Renal pelvis (tissue), 12 donors: Measurements from ENCODE around the gene TBL1Y. TPM values are rescaled to one million over a fixed set of nuclear protein-coding genes. Genes with fewer than 3 reads are reported as not detected.
"Not testable (repeated sequence)": the region's sequence is repeated elsewhere in the genome, so short reads cannot be mapped to it uniquely, and the experiment has no call there.

ENCODE experiments used
- DNase-seq: peaks from one replicate; pipeline ENCODE4 v3.0.0-alpha.2; 2013
- long read RNA-seq, 16 experiments: transcript quantifications; one replicate each; lab custom pipeline, GENCODE V29; 2026
- polyA plus RNA-seq, 3 donors: library from polyadenylated mRNA; unstranded; fragments of 120-200 nt; gene quantifications; one replicate each; pipeline ENCODE4 v1.2.1, GENCODE V29; 2013; ENCODE audit not compliant: insufficient read length in 3 of 3

The TBL1Y gene
- polyA plus RNA-seq = 1 to 10 TPM in 2 of 3 donors, not detected in 1; 3.6 to 5.8 TPM
- long read RNA-seq, donor 1 = 0 reads
- long read RNA-seq, donor 2 = 0 reads
- long read RNA-seq, donor 3, partial matches to known transcripts = 5 of 5 reads
- long read RNA-seq, donor 3, other reads (novel, unspliced or antisense) = 0 of 5 reads
- long read RNA-seq, donor 4 = 0 reads
- long read RNA-seq, donor 5 = 0 reads
- long read RNA-seq, donor 6 = 0 reads
- long read RNA-seq, donor 7 = 0 reads
- long read RNA-seq, donor 8 = 0 reads
- long read RNA-seq, donor 9 = 0 reads
- long read RNA-seq, donor 10 = 0 reads
- long read RNA-seq, donor 11 = 0 reads
- long read RNA-seq, donor 12 = 0 reads
- long read RNA-seq, donor 13 = 0 reads
- long read RNA-seq, donor 14 = 0 reads
- long read RNA-seq, donor 15 = 0 reads
- long read RNA-seq, donor 16 = 0 reads

GRCh38 chrY:6910372-6911252, at the start of gene TBL1Y:
Gene TBL1Y (plus strand): TSS chrY:6910697. CDS start chrY:7025085, 114,388 bp downstream.
- no peak for DNase-seq

GRCh38 chrY:6894496-6894895, 16.0 kb upstream of the TBL1Y start:
- DNase-seq = no peak

DNA sequence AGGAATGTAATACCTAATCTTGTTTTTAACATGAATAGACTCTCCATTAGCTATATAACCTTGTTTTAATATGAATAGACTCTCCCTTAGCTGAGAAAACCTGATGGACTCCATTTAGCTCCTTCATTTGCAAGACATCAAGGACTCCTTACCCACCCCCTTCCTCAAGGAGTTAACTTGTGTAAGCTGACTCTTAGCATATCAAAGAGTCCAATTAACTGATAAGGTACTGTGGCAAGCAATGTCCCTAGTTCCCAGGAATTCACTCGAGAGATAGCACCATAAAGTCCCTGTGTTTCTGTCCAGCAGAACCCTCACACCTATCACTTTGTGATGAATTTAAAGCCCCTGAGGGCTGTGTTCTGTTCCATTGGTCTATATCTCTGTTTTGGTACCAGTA, 15.3 kb upstream of the TBL1Y start:
- DNase-seq = no peak

DNA sequence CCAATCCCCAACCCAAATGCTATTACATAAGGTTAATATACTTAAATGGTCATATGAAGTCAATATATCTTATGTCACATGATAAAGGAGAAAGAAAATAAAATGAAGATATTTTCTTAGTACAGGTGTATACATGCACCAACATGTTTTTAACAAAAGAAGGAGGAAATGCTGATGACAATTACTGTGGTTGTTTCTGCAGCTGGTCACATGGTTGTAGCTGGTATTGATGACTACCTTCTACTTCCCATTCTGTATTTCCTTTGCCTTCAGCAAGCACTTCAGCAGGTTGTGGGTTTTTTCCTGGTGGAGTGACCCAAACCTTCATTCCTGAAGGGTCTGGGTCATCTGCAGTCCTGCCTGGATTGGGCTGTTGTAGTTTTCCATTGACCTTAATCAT, 8.4 kb upstream of the TBL1Y start:
- not testable (repeated sequence) for DNase-seq

- no peak for DNase-seq
These were observed 2.9 kb upstream of the TBL1Y start for GRCh38 chrY:6907591-6907990.

GRCh38 chrY:6908021-6908420, 2.5 kb upstream of the TBL1Y start:
- not testable (repeated sequence) for DNase-seq

- no peak for DNase-seq
These were observed 1.4 kb upstream of the TBL1Y start for GRCh38 chrY:6909118-6909521.

DNA sequence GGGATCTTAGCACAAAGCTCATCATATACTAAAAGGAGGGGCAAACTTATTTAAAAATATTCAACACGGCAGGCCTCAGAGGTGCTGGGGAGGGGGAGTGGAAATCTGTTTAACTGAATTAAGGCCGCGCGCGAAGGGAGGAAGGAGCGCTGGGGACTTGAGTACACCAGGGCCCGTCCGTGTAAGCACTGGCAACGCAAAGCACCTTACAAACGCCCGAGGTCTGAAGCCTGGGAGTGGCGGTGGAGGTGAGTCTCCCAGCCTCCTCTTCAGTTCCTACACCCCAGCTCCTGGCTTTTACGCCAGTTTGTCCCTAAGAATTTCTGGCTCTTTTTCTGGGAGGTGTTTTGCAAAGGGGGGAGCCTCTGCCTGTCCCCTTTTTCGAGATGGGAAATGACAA, 641 bp upstream of the TBL1Y start:
- DNase-seq = no peak

- no peak for DNase-seq
These were observed 870 bp downstream of the TBL1Y start, which contains the start of gene AMELY for GRCh38 chrY:6911253-6911881. Gene AMELY (minus strand): TSS chrY:6911752. CDS start chrY:6872608, 39,144 bp downstream.

GRCh38 chrY:6913362-6913761, 2.9 kb downstream of the TBL1Y start:
- no peak for DNase-seq

DNA sequence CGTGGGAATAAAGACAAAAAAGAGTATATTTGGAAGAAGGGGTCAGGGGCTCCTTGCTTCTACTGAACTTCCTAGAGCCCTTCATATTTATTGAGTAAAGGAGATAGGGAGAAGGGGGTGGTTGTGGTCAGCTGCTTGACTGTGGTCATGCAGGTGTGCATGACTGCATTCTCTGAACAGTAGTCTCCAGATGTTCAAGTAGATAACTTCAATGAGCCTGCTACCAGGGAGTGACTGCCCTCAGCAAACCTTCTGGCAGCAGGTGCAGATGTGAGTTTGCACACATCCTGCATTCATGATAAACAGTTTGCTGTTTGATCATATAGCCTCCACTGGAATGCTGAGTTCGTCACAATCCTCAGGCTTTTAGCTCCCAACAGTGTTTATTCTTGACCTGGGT, 10.6 kb downstream of the TBL1Y start:
- no peak for DNase-seq

- no peak for DNase-seq
These were observed 17.8 kb downstream of the TBL1Y start for GRCh38 chrY:6928265-6928664.

DNA sequence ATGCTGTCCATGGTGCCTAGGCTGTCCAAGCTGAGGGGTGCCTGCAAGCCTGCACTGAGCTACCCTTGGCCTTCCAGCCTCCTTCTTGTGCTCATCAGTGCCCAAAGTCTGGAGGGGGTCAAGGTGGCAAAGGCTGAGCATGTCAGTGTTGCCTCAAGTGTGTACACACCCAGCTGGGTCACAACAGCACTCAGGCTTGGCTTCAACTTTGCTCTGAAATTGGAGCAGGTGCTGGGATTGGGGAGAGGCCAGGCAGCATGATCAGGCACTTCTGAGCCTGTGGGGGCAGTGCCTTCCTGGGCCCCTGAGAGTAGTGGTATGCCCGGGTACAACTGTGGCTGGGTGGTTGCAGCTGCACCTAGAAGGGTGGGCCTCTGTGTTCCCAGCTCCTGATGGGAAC, 18.7 kb downstream of the TBL1Y start:
- no peak for DNase-seq

DNA sequence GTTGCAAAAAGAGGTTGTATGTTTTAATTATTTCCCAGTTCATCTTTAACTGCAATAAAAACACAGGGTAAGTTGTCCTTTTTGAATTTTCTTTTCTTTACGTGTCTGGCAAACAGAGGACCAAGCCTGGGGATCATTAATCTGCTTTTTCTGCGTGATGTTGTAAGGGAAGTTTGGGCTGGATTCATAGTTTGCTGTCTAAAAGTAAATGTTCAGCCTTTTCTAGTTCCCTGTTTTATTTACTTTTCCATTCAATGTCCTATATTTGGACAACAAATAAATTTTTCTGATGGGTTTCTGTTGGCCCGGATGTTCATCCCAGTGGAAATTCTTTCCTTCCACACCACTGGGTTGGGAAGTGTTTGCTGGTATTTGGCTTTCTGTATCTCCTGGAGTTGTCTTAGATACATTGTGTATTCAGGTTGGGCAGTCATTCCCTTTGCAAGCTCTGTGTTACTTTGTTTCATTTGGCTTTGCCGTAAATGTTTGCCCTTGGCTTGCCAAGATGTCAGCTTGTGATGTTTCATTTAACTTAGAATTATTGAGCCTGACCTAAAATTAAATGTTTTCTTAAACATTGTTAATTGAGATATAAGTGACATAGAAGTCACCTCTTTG, 21.4 kb downstream of the TBL1Y start:
- no peak for DNase-seq

DNA sequence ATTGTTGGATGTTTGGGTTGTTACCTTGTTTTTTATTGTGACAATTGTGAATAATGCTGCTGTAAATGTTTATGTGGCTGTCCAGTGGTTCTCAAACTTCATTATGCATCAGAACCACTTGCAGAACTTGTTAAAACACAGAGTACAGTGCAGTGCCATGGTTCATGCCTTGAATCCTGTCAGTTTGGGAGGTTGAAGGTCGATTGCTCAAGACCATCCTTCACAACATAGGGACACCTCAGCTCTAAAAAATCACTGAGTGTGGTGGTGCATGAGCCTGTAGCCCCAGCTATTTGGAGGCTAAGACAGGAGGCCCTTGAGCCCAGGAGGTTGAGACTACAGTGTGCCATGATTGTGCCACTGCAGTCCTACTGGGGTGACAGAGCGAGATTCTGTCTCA, 25.0 kb downstream of the TBL1Y start:
- no peak for DNase-seq

GRCh38 chrY:6947695-6948094, 37.2 kb downstream of the TBL1Y start:
- DNase-seq = no peak

DNA sequence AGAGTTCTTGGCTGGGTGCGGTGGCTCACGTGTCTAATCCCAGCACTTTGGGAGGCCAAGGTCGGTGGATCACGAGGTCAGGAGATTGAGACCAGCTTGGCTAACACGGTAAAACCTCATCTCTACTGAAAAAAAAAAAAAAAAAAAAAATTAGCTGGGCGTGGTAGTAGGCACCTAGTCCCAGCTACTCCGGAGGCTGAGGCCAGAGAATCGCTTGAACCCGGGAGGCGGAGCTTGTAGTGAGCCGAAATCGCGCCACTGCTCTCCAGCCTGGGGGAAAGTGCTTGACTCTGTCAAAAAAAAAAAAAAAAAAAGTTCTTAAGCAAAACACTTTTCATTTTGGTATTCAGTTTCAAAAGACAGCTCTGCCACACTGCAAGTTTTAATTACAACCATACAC, 37.9 kb downstream of the TBL1Y start:
- DNase-seq = no peak

DNA sequence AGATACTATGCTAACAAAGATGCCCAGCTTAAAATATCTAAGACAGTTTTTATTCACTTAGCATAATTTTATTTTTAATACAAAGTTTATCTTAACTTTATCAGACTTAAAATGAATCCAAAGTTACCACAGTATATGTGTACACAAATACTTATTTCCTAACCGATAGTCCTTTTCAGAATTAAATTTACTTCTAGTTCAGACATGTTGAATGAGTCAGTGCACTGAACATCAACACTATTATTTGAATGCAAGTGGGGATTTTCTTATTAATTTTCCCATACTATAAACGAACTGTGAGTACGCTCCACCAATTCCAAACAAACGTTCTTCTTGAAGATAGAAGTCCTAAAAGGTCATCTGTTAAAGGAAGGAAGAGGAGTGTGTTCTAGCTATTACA, 39.5 kb downstream of the TBL1Y start:
- no peak for DNase-seq

DNA sequence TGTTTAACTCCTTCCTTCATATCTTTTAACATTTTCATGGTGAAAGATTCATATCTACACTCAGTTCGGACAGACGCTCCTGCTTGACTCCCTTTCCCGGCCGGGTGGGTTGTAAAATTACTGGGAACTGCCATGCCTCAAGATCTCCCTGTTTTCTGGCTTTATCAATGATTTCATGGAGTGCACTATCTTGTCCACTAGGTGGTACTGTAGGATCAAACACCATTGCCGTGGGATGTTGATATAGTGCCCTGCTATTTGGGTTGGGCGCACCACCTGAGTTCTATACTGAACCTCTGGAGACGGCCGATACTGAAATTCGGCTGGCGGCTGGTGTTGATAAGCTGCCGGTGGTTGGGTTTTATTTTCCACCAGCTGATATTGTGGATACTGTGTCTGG, 54.2 kb downstream of the TBL1Y start:
- DNase-seq = no peak

DNA sequence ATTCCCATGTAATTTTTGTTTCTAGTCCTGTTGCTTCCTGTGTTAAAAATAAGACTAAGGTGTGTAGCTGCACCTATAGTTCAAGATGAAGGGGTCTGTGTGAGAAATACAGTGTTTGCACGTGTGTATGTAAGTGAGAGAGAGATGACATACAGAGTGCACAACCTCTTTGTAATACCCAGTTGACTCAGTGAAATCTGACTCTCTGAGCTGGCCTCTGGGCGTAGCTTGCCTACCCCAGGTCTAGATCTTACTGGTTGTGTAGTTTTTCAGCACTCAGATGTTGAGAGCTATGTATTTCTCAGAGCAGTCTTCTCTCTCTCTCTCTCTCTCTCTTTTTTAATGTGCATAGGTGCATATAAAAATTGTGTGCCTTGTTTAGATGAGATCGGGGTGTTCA, 56.0 kb downstream of the TBL1Y start:
- DNase-seq = no peak

- no peak for DNase-seq
These were observed 57.2 kb downstream of the TBL1Y start for GRCh38 chrY:6967736-6968135.

DNA sequence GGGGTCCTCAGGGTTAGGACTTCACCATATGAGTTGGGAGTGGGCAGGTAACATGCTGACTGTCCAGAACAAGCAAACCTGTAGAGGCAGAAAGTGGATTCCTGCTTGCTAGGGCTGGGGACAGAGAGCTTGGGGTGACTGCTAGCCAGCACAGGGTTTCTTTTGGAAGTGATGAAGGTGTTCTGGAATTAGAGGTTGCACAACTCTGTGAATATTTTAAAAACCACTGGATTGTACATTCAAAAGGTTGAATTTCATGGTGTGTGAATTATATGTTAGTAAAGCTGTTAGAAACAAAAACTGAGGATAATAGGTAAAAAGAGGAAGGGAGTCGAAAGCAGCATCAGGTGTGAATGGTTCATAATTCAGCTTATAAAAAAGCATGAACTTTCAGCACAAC, 57.7 kb downstream of the TBL1Y start:
- DNase-seq = no peak
